ENCODE measurements around the gene DUSP12. TPM values are rescaled to one million over a fixed set of nuclear protein-coding genes. Genes with fewer than 3 reads are reported as not detected.

DUSP12 gene
- total and polyA plus RNA-seq, 9 of the 15 experiments (the other 6 are each of a cell fraction or from before 2014, with no cell fraction given): 10.4 to 81.4 (median 43.6) TPM

DNA sequence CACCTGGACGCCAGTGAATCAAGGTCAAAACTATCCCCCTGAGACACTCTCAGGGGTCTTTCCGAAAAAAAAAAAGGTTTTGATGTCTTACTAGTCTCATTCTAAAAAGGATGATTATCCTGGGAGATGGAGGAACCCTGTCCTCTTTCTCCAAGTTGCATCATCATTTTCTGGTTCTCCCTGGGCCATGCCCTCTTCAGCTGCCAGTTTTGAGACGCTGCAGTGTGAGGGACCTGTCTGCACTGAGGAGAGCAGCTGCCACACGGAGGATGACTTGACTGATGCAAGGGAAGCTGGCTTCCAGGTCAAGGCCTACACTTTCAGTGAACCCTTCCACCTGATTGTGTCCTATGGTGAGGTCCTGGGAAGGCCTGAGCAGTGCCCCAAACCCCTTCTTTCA lies 39.0 kb upstream of the DUSP12 start (continued):
- TF ChIP-seq RFX1 (IDR thresholded peaks at IDR 0.05) (no peak), EGR1 (conservative IDR thresholded peaks at IDR 0.05) (no peak), MTA1 (IDR thresholded peaks at IDR 0.05; ENCODE audit: borderline replicate concordance) (no peak), SNRNP70 (optimal IDR thresholded peaks at IDR 0.05; ENCODE audit: low read depth, low read length) (no peak), NFIC (IDR thresholded peaks at IDR 0.05) (no peak), ZNF507 (tag; conservative IDR thresholded peaks at IDR 0.05) (no peak), KLF1 (tag; IDR thresholded peaks at IDR 0.05) (no peak), MAFG (tag; conservative IDR thresholded peaks at IDR 0.05) (no peak)

DNA sequence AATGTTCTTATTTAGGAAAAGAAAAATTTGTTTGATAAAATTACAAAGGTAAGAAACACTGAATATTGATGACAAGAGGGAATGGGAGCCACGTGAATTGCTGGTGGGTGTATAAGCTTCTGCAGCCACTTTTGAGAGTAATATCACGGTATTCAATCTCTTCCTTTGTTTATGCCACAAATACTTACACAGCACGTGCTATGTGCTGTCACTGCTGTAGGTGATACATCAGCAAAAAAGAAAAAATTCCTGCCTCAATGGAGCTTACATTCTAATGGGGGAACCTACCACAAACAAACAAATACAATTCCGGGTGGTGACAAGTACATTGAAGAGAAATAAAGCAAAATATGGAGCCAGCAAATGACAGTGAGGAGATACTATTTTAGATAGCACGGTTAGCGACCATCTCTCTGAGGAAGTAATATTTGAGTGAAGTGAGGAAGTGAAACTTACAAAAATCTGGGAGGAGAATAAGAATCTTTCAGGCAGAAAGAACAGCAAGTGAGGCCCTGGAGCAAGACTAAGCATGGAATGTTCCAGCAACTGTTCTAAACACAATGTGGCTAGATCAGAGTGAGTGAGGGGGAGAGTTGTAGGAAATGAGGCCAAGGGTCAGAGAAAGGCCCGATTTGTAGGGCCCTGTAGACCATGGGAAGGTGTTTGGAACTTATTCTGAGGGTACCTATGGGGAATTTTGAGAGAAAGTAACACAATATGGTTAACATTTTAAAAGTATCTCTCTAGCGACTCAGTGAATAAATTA lies 30.8 kb upstream of the DUSP12 start:
- no peak for FAIRE-seq
- CTCF ChIA-PET (ENCODE audit: low intra/inter-chr PET ratio): no interaction called here

More for the DNA sequence above, 30.8 kb upstream of the DUSP12 start:
- H3K4me3 ChIP-seq: no peak overlapping the region
- no peaks in the 10 kb centered on the region for H4K20me1 ChIP-seq (replicated peaks; ENCODE audit: control insufficient read depth, insufficient read depth, low read length)
- H3K9ac ChIP-seq (ENCODE audit: insufficient read depth in 1 of 2, low read depth in 2 of 2, low read length in 2 of 2): no peak overlapping the region
- H3K27me3 ChIP-seq (ENCODE audit: control insufficient read depth in 2 of 2, insufficient read depth in 2 of 2, low read length in 2 of 2): no peaks in the 10 kb centered on the region
- H3K27ac ChIP-seq (ENCODE audit: extremely low read depth, low read depth, low read length): no peak overlapping the region
- POLR2A ChIA-PET: no interaction called here
- 0 out of 2 replicates have a peak overlapping the region, but pooled peaks have one; percentile 2 for H2AFZ ChIP-seq (ENCODE audit: low read depth, low read length)
- DNase-seq (ENCODE audit: extremely low read depth in 1 of 4, low spot score in 3 of 4) (no peak), ATAC-seq (no peak)
- TF ChIP-seq ATF1 (CRISPR knock-in tag; IDR thresholded peaks at IDR 0.05): no peak
- TF ChIP-seq ATF1 (tag; IDR thresholded peaks at IDR 0.05): no peak
- TF ChIP-seq ZNF253 (CRISPR knock-in tag; conservative IDR thresholded peaks at IDR 0.05): no peak
- TF ChIP-seq C11orf30 (IDR thresholded peaks at IDR 0.05; ENCODE audit: low read depth): peak; percentile 13; the same call in 1 of the 2 replicates
- TF ChIP-seq ZNF316 (IDR thresholded peaks at IDR 0.05): peak; percentile 41
- no TSS peak for BruUV-seq (replicated peaks)
- H3K36me3 ChIP-seq (ENCODE audit: control insufficient read depth, insufficient read depth, low read length): no peaks in the 10 kb centered on the region
- in situ Hi-C loops (cut with MboI): no loop called here
- no peak overlapping the region for H3K4me2 ChIP-seq (ENCODE audit: insufficient read depth, low read length)
- intact Hi-C loops (cut with micrococcal nuclease): no loop called here
- no peaks in the 10 kb centered on the region for H3K9me3 ChIP-seq (replicated peaks; ENCODE audit: control insufficient read depth, insufficient read depth, low read depth, low read length)
- WGBS (ENCODE audit: insufficient coverage, low coverage, missing lambda C conversion rate): 43% methylated on average over 8 of the region's 8 CpGs
- peaks cover 21 to 39% of the 10 kb centered on the region in 2 experiments for H3K4me1 ChIP-seq (replicated peaks in 1 of 2; ENCODE audit: control insufficient read depth in 2 of 2, insufficient read depth in 2 of 2, low read length in 2 of 2)
- H3K79me2 ChIP-seq (ENCODE audit: control insufficient read depth, insufficient read depth, low read length): no peaks in the 10 kb centered on the region
- H3K9me1 ChIP-seq (ENCODE audit: control insufficient read depth, insufficient read depth, low read length): no peaks in the 10 kb centered on the region
